Neural cell (in vitro differentiated cells): ENCODE measurements around the gene CLEC18C.
"Not testable (repeated sequence)": the region's sequence is repeated elsewhere in the genome, so short reads cannot be mapped to it uniquely, and the experiment has no call there.

ENCODE experiments used
- CTCF ChIP-seq: fragments of 450-650 bp; IDR thresholded peaks from 2 replicates; pipeline ENCODE4 v1.5.1; 2014; ENCODE audit warnings: antibody characterized with exemption, mild to moderate bottlenecking, moderate library complexity; ENCODE audit not compliant: poor library complexity, severe bottlenecking
- EP300 ChIP-seq: fragments of 450-650 bp; conservative IDR thresholded peaks from 2 replicates; pipeline ENCODE4 v1.6.1; 2014; ENCODE audit warnings: antibody characterized with exemption, mild to moderate bottlenecking, moderate library complexity; ENCODE audit not compliant: poor library complexity, severe bottlenecking
- EZH2 ChIP-seq: fragments of 200-600, 300-800 bp; shearing (Covaris generic), sonication (generic); IDR thresholded peaks from 2 replicates; pipeline ENCODE4 v1.6.1; 2014; ENCODE audit warnings: antibody characterized with exemption, low read length, borderline replicate concordance, mild to moderate bottlenecking; ENCODE audit not compliant: insufficient read depth, poor library complexity, severe bottlenecking
- MXI1 ChIP-seq: fragments of 450-650 bp; conservative IDR thresholded peaks from 2 replicates; pipeline ENCODE4 v1.6.1; 2014; ENCODE audit warnings: antibody characterized with exemption, mild to moderate bottlenecking; ENCODE audit not compliant: poor library complexity, severe bottlenecking
- POLR2AphosphoS5 ChIP-seq: IDR thresholded peaks from 2 replicates; pipeline ENCODE4 v1.6.1; 2012
- RAD21 ChIP-seq: fragments of 450-650 bp; conservative IDR thresholded peaks from 2 replicates; pipeline ENCODE4 v1.6.1; 2014; ENCODE audit warnings: antibody characterized with exemption, mild to moderate bottlenecking, moderate library complexity
- SMC3 ChIP-seq: fragments of 450-650 bp; conservative IDR thresholded peaks from 2 replicates; pipeline ENCODE4 v1.6.1; 2014; ENCODE audit warnings: antibody characterized with exemption, mild to moderate bottlenecking, moderate library complexity; ENCODE audit not compliant: poor library complexity
- TAF1 ChIP-seq: IDR thresholded peaks from 2 replicates; pipeline ENCODE4 v1.6.1; 2012; ENCODE audit warnings: low read depth
- TF ChIP-seq, protein P1 (sequence below): IDR thresholded peaks from 2 replicates; pipeline ENCODE4 v1.6.1; 2012; ENCODE audit warnings: borderline replicate concordance

GRCh38 chr16:70173916-70174315 lies 329 bp downstream of the CLEC18C start:
- not testable (repeated sequence) for TF ChIP-seq CTCF, EZH2, TAF1, RAD21, POLR2AphosphoS5, EP300, MXI1, SMC3
- TF ChIP-seq, protein P1, sequence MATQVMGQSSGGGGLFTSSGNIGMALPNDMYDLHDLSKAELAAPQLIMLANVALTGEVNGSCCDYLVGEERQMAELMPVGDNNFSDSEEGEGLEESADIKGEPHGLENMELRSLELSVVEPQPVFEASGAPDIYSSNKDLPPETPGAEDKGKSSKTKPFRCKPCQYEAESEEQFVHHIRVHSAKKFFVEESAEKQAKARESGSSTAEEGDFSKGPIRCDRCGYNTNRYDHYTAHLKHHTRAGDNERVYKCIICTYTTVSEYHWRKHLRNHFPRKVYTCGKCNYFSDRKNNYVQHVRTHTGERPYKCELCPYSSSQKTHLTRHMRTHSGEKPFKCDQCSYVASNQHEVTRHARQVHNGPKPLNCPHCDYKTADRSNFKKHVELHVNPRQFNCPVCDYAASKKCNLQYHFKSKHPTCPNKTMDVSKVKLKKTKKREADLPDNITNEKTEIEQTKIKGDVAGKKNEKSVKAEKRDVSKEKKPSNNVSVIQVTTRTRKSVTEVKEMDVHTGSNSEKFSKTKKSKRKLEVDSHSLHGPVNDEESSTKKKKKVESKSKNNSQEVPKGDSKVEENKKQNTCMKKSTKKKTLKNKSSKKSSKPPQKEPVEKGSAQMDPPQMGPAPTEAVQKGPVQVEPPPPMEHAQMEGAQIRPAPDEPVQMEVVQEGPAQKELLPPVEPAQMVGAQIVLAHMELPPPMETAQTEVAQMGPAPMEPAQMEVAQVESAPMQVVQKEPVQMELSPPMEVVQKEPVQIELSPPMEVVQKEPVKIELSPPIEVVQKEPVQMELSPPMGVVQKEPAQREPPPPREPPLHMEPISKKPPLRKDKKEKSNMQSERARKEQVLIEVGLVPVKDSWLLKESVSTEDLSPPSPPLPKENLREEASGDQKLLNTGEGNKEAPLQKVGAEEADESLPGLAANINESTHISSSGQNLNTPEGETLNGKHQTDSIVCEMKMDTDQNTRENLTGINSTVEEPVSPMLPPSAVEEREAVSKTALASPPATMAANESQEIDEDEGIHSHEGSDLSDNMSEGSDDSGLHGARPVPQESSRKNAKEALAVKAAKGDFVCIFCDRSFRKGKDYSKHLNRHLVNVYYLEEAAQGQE: not testable (repeated sequence)
